K562 (cell line): Measurements from ENCODE around the gene LY6G6C. TPM values are rescaled to one million over a fixed set of nuclear protein-coding genes. Genes with fewer than 3 reads are reported as not detected.
A peak's percentile ranks its signal among the peaks of the same experiment; 100 is the strongest.

Experiments
- CBX2 ChIP-seq: fragments of 200-600 bp; sonication (generic); IDR thresholded peaks from one replicate; pipeline ENCODE4 v1.6.1; 2012; ENCODE audit warnings: mild to moderate bottlenecking, low read length, inconsistent platforms; ENCODE audit not compliant: insufficient read depth, poor library complexity, severe bottlenecking
- CREM ChIP-seq: IDR thresholded peaks from 2 replicates; pipeline ENCODE4 v1.6.1; 2014; ENCODE audit warnings: antibody characterized with exemption, low read depth
- HDAC1 ChIP-seq, 2 experiments: fragments of 450-650 bp; IDR thresholded peaks; 2 replicates each; pipeline ENCODE4 v1.6.1; 2016 to 2017; ENCODE audit warnings: inconsistent platforms in 1 of 2, mild to moderate bottlenecking in 1 of 2, moderate library complexity in 1 of 2
- REST ChIP-seq, 2 experiments: fragments of 450-650 bp; formaldehyde crosslinking in 1 of 2; IDR thresholded peaks; 2 replicates each; pipeline versions ENCODE4 v1.4.0 to v1.6.1; 2014 to 2020; ENCODE audit warnings: mild to moderate bottlenecking in 2 of 2, borderline replicate concordance in 1 of 2, low read depth in 1 of 2
- SRSF3 ChIP-seq: fragments of 200-400 bp; formaldehyde crosslinking; IDR thresholded peaks from 2 replicates; pipeline ENCODE4 v1.6.1; 2016; ENCODE audit warnings: mild to moderate bottlenecking, low read length, moderate library complexity; ENCODE audit not compliant: insufficient read depth
- SUPT5H ChIP-seq: fragments of 450-650 bp; IDR thresholded peaks from 2 replicates; pipeline ENCODE4 v1.6.1; 2016
- TBL1XR1 ChIP-seq, 2 experiments: IDR thresholded peaks; 2 replicates each; pipeline ENCODE4 v1.6.1; 2012; ENCODE audit warnings: improper control_type of control experiment in 2 of 2, low read length in 2 of 2, mild to moderate bottlenecking in 1 of 2
- THAP12 ChIP-seq: fragments of 250-450 bp; sonication (Bioruptor Pico); IDR thresholded peaks from 2 replicates; pipeline ENCODE4 v1.9.0; 2021; ENCODE audit warnings: mild to moderate bottlenecking, inconsistent platforms
- ZNF239 ChIP-seq: fragments of 250-450 bp; sonication (Bioruptor Pico); IDR thresholded peaks from 2 replicates; pipeline ENCODE4 v1.4.0; 2020; ENCODE audit warnings: mild to moderate bottlenecking
- polyA plus RNA-seq, 8 experiments: library from polyadenylated mRNA; depleted of rRNA in 4 of 8; stranded (reverse) in 5 of 8; unstranded in 3 of 8; fragments of >200 nt; fragmentation: Nextera tagmentation in 2 of 8; fragmentation: Illumina TruSeq in 1 of 8; extraction: Ambion mirVana in 2 of 8; extraction: Trizol in 1 of 8; gene quantifications; 2 replicates each; pipeline versions ENCODE4 v1.2.1 to v1.2.3, GENCODE V29; 2011 to 2014; ENCODE audit warnings: inconsistent platforms in 1 of 8, missing spikeins in 1 of 8
- total RNA-seq, 7 experiments: library from RNA; depleted of rRNA in 6 of 7; stranded (reverse); fragments of >200 nt in 6 of 7; fragmentation: Illumina TruSeq in 2 of 7; extraction: Trizol in 2 of 7; gene quantifications; 2 replicates each; pipeline versions ENCODE4 v1.2.1 to v1.2.3, GENCODE V29; 2011 to 2021; ENCODE audit warnings: low replicate concordance in 1 of 7
- TF ChIP-seq, protein P1 (sequence below): fragments of 250-450 bp; sonication (Bioruptor Pico); IDR thresholded peaks from 2 replicates; pipeline ENCODE4 v1.6.1; 2021; ENCODE audit warnings: mild to moderate bottlenecking
- TF ChIP-seq, protein P2 (sequence below): fragments of 250-450 bp; sonication (Bioruptor Pico); IDR thresholded peaks from 2 replicates; pipeline ENCODE4 v1.8.0; 2022; ENCODE audit warnings: moderate library complexity, mild to moderate bottlenecking, inconsistent platforms

Gene LY6G6C
- total and polyA plus RNA-seq, 9 of the 15 experiments (the other 6 are each of a cell fraction or from before 2014, with no cell fraction given), result 0.06 to 0.20 TPM; not detected in 7

DNA sequence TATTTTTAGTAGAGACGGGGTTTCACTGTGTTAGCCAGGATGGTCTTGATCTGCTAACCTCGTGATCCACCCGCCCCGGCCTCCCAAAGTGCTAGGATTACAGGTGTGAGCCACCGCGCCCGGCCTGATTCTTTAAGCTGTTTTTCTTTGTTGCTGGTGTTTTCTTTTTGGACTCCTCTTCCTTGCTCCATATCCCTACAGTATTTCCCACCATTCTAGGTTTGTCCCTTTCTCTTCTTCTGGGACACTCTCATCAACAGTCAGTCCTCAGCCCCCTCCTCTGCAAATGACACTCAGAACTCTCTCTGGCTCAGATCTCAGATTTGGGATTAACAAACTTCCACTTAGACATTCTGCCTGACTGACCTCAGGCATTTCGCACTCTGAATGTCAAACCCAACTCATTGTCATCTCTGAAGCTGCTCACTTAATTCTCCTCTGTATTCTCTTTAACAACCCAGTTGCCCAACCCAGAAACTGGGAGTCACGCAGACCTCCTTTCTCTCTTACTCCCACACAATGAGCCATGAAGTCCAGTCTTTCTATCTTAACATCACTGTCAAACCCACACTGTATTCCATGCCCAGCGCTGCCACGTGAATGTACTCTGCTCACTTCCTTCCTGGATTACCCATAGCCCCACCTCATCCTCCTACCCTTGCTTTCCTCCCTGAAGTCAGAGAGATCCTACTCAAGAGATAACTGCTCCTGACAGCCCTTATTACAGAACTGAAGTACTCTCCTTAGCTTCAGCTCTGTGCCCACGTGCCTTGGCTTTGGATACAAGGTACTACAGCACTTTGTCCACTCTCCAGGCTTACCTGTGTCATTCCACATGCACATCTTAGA, 4.2 kb upstream of the LY6G6C start (continued):
- TF ChIP-seq CREM (peak; percentile 47; the same call in 1 of the 2 replicates), CBX2 (no peak), SRSF3 (no peak), HDAC1 (IDR thresholded peaks at IDR 0.05) (peak in 1 of 2 experiments; percentile 91; a peak in 2 of 4 replicates), REST (IDR thresholded peaks at IDR 0.05; ENCODE audit: borderline replicate concordance) (0 out of 2 replicates have a peak, but pooled peaks have one; percentile 22), REST (CRISPR knock-in tag; IDR thresholded peaks at IDR 0.05; ENCODE audit: low read depth) (peak; percentile 78; the same call in 1 of the 2 replicates), THAP12 (CRISPR knock-in tag) (0 out of 2 replicates have a peak, but pooled peaks have one; percentile 7), TBL1XR1 (IDR thresholded peaks at IDR 0.05; ENCODE audit: low read length in 2 of 2) (0 out of 4 replicates have a peak, but pooled peaks of 1 of the 2 experiments have one; percentile 14), SUPT5H (peak; percentile 63; the same call in 1 of the 2 replicates), ZNF239 (CRISPR knock-in tag) (peak; percentile 67)
- TF ChIP-seq, protein P1, sequence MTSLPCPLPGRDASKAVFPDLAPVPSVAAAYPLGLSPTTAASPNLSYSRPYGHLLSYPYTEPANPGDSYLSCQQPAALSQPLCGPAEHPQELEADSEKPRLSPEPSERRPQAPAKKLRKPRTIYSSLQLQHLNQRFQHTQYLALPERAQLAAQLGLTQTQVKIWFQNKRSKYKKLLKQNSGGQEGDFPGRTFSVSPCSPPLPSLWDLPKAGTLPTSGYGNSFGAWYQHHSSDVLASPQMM (CRISPR knock-in tag), result peak; percentile 63; the same call in 1 of the 2 replicates
- TF ChIP-seq, protein P2, sequence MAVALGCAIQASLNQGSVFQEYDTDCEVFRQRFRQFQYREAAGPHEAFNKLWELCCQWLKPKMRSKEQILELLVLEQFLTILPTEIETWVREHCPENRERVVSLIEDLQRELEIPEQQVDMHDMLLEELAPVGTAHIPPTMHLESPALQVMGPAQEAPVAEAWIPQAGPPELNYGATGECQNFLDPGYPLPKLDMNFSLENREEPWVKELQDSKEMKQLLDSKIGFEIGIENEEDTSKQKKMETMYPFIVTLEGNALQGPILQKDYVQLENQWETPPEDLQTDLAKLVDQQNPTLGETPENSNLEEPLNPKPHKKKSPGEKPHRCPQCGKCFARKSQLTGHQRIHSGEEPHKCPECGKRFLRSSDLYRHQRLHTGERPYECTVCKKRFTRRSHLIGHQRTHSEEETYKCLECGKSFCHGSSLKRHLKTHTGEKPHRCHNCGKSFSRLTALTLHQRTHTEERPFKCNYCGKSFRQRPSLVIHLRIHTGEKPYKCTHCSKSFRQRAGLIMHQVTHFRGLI, result peak; percentile 87
